NOMO-1 treated with dmso at 0.1 percent for 144 hours (cell line): ENCODE measurements around the gene PIK3R5.
A peak's percentile ranks its signal among the peaks of the same experiment; 100 is the strongest.
"Not testable (repeated sequence)": the region's sequence is repeated elsewhere in the genome, so short reads cannot be mapped to it uniquely, and the experiment has no call there.

Experiments used
- DNase-seq: peaks from one replicate; lab custom pipeline; 2025; ENCODE audit not compliant: unreplicated experiment; lab: John Stamatoyannopoulos, UW

Gene PIK3R5

DNA sequence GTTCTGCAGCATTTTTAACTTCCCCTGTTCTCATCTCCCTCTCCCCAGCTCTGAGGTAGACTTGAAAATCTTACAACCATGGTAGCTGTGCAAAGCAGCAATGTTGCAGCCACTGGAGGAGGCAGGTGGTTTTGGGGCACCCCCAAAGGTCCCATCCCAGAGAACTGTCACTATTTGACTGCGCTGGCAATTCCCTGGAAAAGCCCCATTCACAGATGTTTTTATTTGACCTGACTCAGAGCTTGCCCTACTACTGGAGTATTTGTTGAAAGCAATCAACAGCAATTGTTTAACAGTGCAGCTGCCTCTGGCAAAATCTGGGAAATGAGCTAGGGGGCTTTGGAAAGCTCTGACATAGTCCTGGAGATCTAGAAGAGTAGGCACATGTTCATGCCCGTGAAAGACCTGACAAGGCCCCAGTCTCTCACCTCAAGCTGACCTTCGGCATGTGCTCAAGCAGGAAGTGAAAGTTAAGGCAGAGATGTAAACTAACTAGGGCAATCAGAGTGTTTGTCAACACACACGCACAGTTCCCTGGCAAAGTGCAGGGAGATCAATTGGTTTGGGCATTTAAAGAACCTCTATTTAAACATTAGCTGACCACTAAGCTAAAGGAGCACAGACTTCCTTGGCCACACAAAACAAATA, 19.7 kb upstream of the PIK3R5 start:
- peak; percentile 36 for DNase-seq

DNA sequence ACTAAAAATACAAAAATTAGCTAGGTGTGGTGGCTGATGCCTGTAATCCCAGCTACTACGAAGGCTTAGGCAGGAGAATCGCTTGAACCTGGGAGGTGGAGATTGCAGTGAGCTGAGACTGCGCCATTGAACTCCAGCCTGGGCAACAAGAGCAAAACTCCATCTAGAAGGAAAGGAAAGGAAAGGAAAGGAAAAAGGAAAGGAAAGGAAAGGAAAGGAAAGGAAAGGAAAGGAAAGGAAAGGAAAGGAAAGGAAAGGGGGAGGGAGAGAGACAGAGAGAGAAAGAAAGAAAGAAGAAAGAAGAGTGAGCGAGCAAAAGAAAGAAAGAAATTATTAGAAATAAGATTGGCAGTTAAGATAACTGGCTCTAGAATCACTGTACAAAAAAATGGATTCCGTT, 18.7 kb upstream of the PIK3R5 start:
- DNase-seq: not testable (repeated sequence)

DNA sequence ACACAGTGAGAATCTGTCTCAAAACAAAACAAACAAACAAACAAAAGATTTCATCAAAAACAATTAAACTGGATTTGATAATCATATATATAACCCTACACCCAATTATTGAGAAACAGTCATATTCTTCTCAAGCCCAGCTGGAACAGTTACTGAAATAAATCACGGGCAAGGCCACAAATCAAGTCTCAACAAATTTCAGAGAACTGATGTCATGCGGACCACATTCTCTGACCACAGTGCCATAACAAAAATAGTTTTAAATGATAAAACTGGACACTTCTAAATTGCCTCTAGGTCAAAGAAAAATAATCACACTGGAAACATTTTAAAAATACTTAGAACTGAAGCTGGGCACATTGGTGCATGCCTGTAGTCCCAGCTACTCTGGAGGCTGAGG, 15.9 kb upstream of the PIK3R5 start:
- no peak for DNase-seq

DNA sequence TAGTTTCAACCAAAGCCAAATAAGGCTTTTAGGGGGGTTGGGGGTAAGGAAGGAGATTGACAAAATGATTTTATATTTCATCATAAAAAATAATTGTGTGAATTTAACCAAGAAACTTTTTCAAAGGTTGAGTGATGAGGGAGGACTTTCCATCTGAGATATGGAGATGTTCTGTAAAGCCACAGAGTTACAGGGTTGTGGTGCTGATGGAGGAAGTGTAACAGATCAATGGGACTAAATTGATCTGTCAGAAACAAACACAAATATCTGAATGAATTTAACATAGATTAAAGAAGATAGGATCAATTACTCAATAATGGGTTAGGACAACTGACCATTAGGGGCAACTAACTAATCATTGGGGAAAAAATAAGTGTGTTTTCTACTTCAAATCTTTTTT, 14.2 kb upstream of the PIK3R5 start:
- no peak for DNase-seq

DNA sequence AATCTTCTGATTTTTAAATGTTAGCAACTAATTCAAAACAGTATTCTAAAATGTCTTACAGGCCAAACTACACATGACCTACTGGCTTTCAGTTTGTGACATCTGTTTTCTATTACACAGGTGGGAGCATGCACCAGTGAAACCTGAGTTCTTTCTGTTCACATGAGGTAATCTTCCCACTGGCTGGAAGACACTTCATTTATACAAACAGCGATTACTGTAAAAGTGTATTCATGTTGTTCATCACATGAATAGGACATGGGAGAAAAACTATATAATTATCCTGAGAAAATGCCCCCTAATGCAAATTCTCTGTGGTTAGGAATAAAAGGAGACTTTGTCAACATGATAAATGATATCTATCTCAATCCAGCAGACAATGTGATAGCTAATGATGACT, 11.1 kb upstream of the PIK3R5 start:
- DNase-seq: no peak

DNA sequence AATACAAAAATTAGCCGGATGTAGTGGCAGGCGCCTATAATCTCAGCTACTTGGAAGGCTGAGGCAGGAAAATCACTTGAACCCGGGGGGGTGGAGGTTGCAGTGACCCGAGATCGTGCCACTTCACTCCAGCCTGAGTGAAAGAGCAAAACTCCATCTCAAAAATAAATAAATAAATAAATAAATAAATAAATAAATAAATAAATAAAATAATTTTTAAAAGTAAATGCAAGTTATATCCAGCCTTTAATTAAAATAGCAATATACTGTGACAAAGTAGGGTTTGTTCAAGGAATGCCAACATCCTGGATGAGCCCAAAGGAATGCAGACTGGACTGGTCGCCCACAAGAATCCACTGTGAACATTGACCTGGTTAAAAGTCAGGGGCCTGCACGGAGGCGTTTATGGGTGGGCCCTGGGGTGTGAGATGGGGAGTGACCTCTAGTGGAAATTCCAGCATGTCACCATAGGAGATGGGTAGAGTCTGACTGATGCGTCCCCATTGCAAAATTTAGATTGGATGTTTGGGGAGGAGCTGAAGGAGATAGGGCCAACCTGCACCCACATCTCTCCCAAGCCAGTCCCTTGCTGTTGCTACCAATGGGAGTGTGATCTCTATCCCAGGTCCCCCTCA, 9.7 kb upstream of the PIK3R5 start:
- no peak for DNase-seq

DNA sequence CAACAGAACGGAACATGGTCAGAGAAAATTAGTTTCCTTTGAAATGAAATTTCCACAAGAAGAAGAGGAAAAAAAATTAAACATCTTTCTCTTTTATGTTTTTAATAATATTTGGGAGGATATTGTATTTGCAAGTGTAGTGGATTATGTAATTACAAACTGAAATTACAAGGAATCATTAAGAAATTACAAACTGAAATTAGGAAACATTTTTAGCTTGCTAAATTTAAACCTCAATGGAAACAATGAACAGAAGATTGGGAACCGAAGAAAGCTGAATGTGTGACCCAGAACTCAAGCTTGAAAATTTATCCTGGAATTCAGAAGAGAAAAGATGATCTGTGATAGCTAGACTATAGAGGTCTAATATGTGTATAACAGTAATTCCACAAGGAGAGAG, 4.4 kb upstream of the PIK3R5 start:
- DNase-seq: no peak

DNA sequence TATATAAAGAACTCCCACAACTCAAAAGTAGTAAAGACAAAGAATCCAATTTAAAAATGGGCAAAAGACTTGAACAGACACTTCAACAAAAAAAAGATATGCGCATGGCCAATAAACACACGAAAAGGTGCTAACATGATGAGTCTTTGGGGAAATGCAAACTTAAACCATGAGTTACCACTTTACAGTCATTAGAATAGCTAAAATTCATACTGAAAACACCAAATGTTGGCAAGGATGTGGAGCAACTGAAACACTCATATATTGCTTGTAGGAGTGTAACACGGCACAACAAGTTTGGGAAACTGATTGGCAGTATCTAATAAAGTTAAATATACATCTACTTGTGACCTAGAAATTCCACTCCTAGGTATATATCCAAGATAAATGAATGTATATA, 3.0 kb upstream of the PIK3R5 start:
- no peak for DNase-seq

DNA sequence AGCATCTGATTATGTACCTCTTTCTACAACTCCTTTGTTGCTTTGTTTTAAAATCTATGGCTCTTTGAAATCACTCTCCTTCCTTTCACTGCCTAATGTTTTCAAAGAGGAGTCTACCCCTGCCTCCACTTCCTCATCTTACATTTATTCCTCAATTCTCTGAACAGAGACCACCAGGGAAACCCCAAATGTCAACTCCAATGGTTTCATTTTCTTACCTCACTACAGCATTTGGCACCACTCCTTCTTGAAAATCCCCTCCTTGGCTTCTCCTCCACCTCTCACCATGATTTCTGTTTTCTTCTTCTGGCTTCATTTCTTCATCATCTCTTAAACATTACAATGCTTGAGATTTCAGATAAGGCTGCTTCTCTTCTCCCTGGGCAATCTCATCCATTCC, 2.4 kb upstream of the PIK3R5 start:
- no peak for DNase-seq

DNA sequence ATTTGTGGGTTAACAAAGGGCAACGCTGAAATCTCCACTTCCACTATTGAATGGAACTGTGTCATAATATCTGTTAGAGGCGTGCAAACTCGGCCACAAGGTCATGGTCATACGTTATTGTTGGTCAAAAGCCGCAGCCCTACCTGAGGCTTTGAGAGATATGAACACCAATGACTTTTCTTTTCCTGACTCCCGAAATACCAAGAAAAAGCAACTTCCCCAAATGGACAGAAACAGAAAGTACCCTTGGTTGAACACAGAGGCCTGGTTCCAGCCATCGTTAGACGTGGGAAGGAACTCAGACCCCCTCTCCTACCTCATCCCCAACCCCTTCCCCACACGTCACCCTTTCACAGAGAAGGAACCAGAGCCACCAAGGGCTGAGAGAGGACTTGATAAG, 1.4 kb upstream of the PIK3R5 start:
- DNase-seq: peak; percentile 78

DNA sequence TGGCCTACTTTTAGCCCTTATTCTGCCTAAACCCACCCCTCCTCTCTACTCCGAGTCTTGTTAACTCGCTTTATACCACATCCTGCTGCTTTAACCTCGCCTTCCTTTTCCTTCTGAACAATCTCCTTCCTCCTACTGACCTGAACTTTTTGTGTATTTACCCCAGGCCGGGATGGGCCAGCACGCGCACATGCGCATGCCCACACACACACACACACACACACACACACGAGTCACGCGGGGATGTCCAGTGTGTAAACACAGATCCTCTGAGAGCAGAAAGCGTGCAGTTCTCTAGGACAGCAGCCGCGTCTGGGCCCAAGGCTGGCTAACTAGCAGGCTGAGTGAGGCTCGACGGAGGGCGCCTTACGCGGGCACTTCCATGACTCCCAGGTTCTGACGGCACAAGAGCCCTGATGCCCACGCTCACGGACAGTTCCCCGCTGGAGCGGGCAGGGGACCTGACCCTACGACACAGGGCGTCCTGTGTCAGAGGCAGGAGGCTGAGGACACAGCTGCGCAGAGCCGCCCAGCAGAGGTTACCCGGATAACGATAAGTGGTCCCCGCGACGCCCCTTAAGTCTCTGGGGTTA, 610 bp downstream of the PIK3R5 start:
- DNase-seq: no peak

DNA sequence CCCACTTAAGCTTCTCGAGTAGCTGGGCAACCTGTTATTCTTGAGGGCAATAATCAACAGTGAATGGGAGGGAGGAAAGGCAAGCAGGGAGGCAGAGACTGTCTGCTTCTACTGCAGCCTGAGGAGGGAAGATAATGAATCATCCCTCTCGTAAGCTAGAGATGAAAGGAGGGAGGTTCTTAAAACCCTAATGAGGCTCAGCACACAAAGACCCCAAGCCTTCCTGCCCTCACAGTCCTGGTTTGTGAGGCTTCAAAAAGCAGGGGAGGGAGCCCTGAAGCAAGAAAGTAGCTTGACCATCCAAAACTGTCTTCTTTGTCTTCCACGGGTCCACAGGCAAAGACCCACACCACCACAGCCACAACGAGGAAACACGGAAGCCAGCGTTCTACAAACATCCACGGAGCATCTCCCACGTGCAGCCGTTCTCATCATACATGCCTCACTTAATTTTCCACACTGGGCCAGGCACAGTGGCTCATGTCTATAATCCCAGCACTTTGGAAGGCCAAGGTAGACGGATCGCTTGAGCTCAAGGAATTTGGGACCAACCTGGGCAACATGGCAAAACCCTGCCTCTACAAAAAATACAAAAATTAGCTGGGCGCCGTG, 1.8 kb downstream of the PIK3R5 start:
- peak; percentile 8 for DNase-seq

DNA sequence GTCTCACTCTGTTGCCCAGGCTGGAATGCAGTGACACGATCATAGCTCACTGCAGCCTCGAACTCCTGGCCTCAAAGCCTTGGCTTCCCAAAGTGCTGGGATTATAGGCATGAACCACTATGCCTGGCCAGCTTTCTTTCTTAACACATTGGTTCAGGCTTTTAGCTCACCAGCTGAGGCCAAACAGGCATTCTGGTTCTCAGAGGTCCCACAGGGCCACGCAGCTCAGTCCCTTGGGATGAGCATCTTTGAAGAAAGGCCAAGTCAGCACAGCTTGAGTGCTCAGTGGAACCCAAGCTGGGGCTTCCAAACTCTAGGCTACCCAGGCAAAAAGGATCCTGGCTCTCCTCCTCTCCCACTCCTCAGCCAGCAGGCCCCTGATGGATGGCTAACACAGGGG, 2.5 kb downstream of the PIK3R5 start:
- no peak for DNase-seq

DNA sequence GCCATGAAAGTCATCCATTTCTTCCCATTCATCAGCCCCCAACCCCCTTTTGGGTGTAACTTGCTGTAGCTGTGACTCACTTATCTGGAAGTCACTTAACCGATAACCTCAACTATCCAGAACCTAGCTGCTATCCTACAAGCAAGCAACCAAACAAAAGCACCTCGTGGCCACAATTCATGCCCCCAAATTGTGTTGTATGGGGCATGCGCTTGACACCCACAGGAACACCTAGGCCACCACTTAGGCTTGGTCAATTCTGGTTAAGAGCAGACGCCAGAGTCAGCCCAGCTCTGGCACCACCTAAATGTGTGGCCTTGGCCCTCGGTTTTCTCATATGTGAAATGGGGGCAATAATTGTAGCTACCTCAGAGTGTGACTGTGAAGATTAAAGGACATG, 3.7 kb downstream of the PIK3R5 start:
- DNase-seq: no peak

DNA sequence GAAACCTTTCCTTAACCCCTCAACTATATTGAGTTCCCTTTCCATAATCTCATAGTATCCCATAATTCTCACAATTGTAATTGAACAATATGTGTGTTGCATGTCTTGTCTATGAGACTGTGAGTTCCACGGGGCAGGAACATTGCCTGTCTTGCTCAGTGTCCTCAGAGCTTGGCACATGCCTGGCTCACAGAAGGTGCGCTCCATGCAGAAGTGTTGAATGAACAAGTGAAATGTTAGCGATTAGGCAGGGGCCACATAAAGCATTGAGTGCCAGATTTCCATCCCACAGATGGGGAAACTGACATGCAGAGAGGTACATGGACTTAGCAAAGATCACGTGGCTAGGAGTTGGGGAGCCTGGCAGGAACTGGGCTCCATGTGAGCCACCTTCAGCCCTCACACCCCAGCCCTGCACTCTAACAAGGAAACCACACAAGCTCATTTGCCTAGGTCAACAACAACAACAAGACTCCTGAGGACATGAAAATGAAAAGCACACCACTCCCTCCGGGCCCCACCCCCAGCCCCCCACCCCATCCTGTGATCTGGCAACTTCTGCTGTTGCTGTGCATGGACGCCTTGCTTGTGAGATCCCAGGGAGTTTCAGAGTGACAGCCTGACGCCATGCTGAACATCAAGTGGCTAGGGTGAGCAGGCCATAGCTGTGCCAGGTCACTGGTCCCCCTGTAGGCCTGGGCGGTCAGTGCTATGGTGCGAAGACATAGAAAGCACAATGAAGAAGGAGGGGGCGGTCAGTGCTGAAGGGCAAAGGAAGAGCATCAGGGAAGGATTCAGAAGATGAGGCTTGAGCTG, 5.0 kb downstream of the PIK3R5 start:
- DNase-seq: no peak

DNA sequence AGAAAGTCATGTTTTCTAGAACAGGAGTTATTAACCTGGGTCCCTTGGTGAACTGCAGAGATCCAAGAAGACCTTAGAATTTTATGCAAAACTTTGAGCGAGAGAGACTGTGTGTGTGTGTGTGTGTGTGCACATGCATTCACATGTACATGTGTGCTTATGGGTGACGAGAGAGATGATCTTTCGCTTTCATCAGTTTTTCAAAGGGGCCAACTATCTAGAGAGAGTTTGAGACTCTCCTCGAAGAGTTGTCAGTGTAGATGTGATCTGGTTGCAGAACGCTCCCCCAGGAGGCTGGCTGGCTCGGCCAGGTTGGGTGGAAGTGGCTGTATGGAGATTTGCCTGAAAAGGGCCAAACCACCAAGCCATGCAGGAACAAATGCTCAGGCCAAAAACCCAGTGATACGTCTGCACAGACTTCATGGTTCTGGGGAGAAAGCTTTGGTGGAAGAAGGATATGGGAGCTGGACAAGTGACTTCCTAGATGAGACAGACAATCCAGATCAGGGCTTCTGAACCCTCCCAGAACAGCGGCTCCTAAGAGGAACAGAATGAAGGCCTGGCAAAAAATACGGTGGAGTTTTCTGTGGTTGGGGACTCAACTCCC, 6.1 kb downstream of the PIK3R5 start:
- no peak for DNase-seq

DNA sequence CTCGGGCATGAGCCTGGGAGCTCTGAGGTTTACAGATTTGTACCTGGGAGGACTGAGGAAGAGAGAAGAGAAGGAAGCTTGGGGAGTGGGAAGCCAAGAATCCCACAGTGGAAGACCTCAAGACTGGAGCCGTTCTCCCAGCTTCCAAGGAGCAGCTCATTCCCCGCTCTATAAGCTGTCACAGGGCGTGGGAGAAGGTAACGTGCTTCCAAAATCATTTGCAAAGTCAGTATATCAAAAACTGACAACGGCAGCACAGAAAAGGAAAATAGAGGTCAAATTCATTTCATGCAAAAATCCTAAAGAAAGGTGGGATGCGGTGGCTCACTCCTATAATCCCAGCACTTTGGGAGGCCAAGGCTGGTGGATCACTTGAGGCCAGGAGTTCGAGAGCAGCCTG, 7.8 kb downstream of the PIK3R5 start:
- DNase-seq: no peak

DNA sequence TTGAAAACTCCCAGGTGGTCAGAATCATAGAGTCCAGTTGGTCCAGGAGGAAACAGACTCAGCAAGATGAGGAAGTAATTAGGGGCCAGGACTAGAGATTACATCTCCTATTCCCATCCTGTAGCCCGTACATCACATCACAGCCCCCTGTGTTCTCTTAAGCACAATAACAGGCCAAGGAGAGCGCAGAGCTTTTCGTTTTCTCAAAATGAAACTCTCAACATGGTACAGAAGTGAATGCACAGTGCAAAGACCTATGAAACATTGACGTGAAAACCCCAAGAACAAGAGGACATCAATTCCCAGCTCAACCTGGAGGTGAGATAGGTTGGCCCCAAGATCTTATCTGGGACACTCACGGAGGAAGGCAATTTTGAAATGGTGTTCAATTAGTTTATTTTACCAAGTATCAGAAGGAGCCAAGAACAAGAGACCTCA, 9.0 kb downstream of the PIK3R5 start:
- DNase-seq: no peak

DNA sequence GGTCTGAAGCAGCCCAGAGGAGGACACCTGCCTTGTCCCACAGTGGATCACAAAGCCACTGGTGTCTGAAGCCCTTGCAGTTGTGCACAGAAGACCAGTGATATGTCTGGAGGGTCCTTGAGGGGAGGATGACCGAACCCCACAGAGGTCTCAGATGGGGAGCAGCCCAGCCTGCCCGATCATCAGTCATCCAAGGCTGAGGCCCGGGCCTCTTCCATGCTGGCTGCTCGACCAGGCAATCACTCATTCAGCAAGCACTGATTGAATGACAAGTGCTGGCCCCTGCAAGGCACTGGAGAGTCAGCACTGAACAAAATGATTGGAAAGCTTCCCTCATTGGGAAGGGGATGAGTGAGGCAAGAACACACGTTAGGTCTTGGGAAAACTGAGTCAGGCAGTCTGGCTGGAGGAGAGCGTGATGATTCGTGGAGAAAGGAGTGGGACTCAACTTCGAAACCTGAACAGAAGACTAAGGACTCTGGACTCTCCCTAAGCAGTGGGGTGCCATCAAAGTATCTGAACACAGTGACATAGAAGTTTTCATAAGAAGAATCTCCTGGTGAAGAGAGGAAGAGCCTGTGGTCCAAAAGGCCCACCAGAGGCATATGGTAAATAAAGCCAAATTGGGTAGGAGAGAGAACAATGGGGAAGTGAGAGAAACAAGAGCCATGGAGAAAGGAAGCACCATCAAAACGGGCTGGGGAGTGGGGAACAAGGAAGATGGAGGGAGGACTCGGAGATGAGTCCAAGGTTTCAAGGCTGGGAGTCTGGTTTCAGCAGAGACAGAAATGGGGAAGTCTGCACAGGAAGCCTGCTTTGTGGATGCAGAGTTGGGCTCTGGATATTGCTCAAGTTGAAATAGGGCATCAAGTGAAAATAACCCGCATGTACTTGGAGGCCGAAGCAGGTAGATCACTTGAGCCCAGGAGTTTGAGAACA, 10.2 kb downstream of the PIK3R5 start:
- peak; percentile 69 for DNase-seq

DNA sequence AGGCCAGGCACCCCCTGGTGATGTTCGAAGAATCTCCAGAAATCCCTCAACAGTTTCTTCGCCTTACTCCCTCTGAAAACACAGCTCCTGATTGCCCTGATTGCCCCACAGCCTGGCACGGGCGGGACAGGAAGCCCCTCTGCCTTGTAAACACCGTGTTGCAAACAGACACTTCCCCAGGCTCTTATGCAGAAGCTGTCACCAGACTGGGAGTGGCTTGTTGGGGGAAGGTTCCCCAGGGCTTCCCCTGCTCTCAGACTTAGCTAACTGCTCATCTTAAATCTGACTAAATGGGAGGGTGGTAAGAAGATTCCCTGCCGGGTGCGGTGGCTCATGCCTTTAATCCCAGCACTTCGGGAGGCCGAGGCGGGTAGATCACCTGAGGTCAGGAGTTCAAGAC, 11.2 kb downstream of the PIK3R5 start:
- peak; percentile 90 for DNase-seq
